IMR-90 (cell line): ENCODE data around the gene HIVEP3. TPM values are rescaled to one million over a fixed set of nuclear protein-coding genes. Genes with fewer than 3 reads are reported as not detected.

Experiments
- ATAC-seq: fragments of 200-7000 bp; cut with Tn5 transposase; 2 replicates; pipeline ENCODE4 v1.9.1; 2020; ENCODE audit warnings: low read depth, mild to moderate bottlenecking, moderate library complexity
- BruUV-seq: library from RNA; stranded (reverse); fragments of 400-500 nt; replicated peaks from 2 replicates; lab custom pipeline; 2021; lab: Mats Ljungman, UMichigan
- CTCF ChIA-PET: fragments of 300-600 bp; formaldehyde crosslinking; extraction: SDS; loops from one replicate; lab custom pipeline; 2021; ENCODE audit warnings: antibody characterized with exemption; lab: Yijun Ruan, JAX
- POLR2A ChIA-PET: fragments of 300-600 bp; sonication (Branson Sonifier 250); formaldehyde crosslinking; loops from one replicate; lab custom pipeline; 2022; ENCODE audit warnings: antibody characterized with exemption; ENCODE audit not compliant: unreplicated experiment; lab: Charles Lee
- DNase-seq: peaks from one replicate; pipeline ENCODE4 v3.0.0; 2013
- H2AFZ ChIP-seq: replicated peaks from 2 replicates; pipeline ENCODE3; 2013; ENCODE audit warnings: low read length, mild to moderate bottlenecking; ENCODE audit not compliant: poor library complexity
- H2AK5ac ChIP-seq: 2 replicates; pipeline ENCODE4 v1.6.1; 2013; ENCODE audit warnings: low read depth, low read length, inconsistent platforms
- H2AK9ac ChIP-seq: replicated peaks from 2 replicates; pipeline ENCODE3; 2013; ENCODE audit warnings: mild to moderate bottlenecking, low read depth, low read length, moderate library complexity; ENCODE audit not compliant: poor library complexity
- H2BK120ac ChIP-seq: 2 replicates; pipeline ENCODE4 v1.6.1; 2013; ENCODE audit warnings: low read depth, low read length, inconsistent platforms
- H2BK15ac ChIP-seq: 3 replicates; pipeline ENCODE4 v1.6.1; 2013; ENCODE audit warnings: low read depth, low read length, inconsistent platforms
- H2BK20ac ChIP-seq: 2 replicates; pipeline ENCODE4 v1.6.1; 2013; ENCODE audit warnings: low read depth, mild to moderate bottlenecking, inconsistent platforms, low read length, moderate library complexity
- H2BK5ac ChIP-seq: 2 replicates; pipeline ENCODE4 v1.6.1; 2013; ENCODE audit warnings: mild to moderate bottlenecking, low read depth, low read length, inconsistent platforms; ENCODE audit not compliant: poor library complexity, severe bottlenecking
- H3K14ac ChIP-seq: replicated peaks from 2 replicates; pipeline ENCODE4 v1.6.1; 2013; ENCODE audit warnings: low read depth, low read length, inconsistent platforms
- H3K18ac ChIP-seq: 2 replicates; pipeline ENCODE4 v1.6.1; 2013; ENCODE audit warnings: low read depth, low read length, control low read depth
- H3K23ac ChIP-seq: 2 replicates; pipeline ENCODE4 v1.6.1; 2013; ENCODE audit warnings: low read depth, low read length, inconsistent platforms
- H3K27ac ChIP-seq: 2 replicates; pipeline ENCODE4 v1.5.1; 2013; ENCODE audit warnings: mild to moderate bottlenecking, control low read depth, low read length; ENCODE audit not compliant: insufficient read depth
- H3K27me3 ChIP-seq: 2 replicates; pipeline ENCODE4 v1.6.1; 2013; ENCODE audit warnings: low read length; ENCODE audit not compliant: control insufficient read depth, insufficient read depth
- H3K36me3 ChIP-seq: 2 replicates; pipeline ENCODE4 v1.6.1; 2013; ENCODE audit warnings: low read length, mixed read lengths; ENCODE audit not compliant: control insufficient read depth, insufficient read depth
- H3K4ac ChIP-seq: 2 replicates; pipeline ENCODE4 v1.6.1; 2013; ENCODE audit warnings: low read depth, low read length, inconsistent platforms
- H3K4me1 ChIP-seq: 2 replicates; pipeline ENCODE4 v1.6.1; 2013; ENCODE audit warnings: low read length, mixed read lengths; ENCODE audit not compliant: control insufficient read depth, insufficient read depth
- H3K4me2 ChIP-seq: 2 replicates; pipeline ENCODE4 v1.6.1; 2013; ENCODE audit warnings: low read depth, mild to moderate bottlenecking, control low read depth, low read length, moderate library complexity
- H3K4me3 ChIP-seq: 2 replicates; pipeline ENCODE4 v1.5.1; 2013; ENCODE audit warnings: low read depth, mild to moderate bottlenecking, control low read depth, low read length, moderate library complexity; ENCODE audit not compliant: insufficient read depth
- H3K56ac ChIP-seq: 2 replicates; pipeline ENCODE4 v1.6.1; 2013; ENCODE audit warnings: low read length, inconsistent platforms; ENCODE audit not compliant: insufficient read depth; ENCODE audit errors: extremely low read depth
- H3K79me1 ChIP-seq, 2 experiments: 2 replicates each; pipeline ENCODE4 v1.6.1; 2013; ENCODE audit warnings: low read length in 2 of 2, inconsistent platforms in 1 of 2, low read depth in 1 of 2
- H3K9ac ChIP-seq: 2 replicates; pipeline ENCODE4 v1.6.1; 2013; ENCODE audit warnings: low read depth, low read length, control low read depth
- H3K9me1 ChIP-seq: 2 replicates; pipeline ENCODE4 v1.6.1; 2013; ENCODE audit warnings: low read length, inconsistent platforms; ENCODE audit not compliant: insufficient read depth
- H3K9me3 ChIP-seq: 2 replicates; pipeline ENCODE4 v1.6.1; 2013; ENCODE audit warnings: low read length; ENCODE audit not compliant: control insufficient read depth, insufficient read depth
- H4K20me1 ChIP-seq: 2 replicates; pipeline ENCODE4 v1.6.1; 2013; ENCODE audit warnings: low read length, inconsistent platforms; ENCODE audit not compliant: insufficient read depth
- H4K5ac ChIP-seq: 2 replicates; pipeline ENCODE4 v1.6.1; 2013; ENCODE audit warnings: mild to moderate bottlenecking, low read depth, low read length, control low read depth
- H4K8ac ChIP-seq, 2 experiments: 2 replicates each; pipeline ENCODE4 v1.6.1; 2013; ENCODE audit warnings: low read depth in 2 of 2, low read length in 2 of 2, control low read depth in 1 of 2, inconsistent platforms in 1 of 2
- H4K91ac ChIP-seq: 2 replicates; pipeline ENCODE4 v1.6.1; 2013; ENCODE audit warnings: low read depth, low read length, inconsistent platforms; ENCODE audit not compliant: insufficient read depth
- SMC3 ChIP-seq: fragments of 150-350 bp; IDR thresholded peaks from 2 replicates; pipeline ENCODE4 v1.6.1; 2016; ENCODE audit warnings: low read depth, mild to moderate bottlenecking, antibody characterized with exemption, low read length, moderate library complexity
- WGBS, 2 experiments: methylation state at CpG; one replicate each; pipeline versions ENCODE4 v1.1.5 to v1.1.7; 2013; ENCODE audit warnings: missing lambda C conversion rate in 2 of 2; ENCODE audit not compliant: insufficient read length in 1 of 2; ENCODE audit errors: extremely low coverage in 2 of 2; 5-methylcytosine and 5-hydroxymethylcytosine counted together
- dilution Hi-C: fragments of 300-500 bp; cut with HindIII; formaldehyde crosslinking; loops from one replicate; pipeline ENCODE4 v1.14.3; 2018; ENCODE audit warnings: low sequenced_read_pairs; ENCODE audit not compliant: unreplicated experiment
- in situ Hi-C: fragments of 300-500 bp; cut with MboI; formaldehyde crosslinking; loops from 3 replicates; pipeline ENCODE4 v1.14.3; 2019; ENCODE audit warnings: low sequenced_read_pairs, inconsistent platforms, mixed read lengths
- intact Hi-C: fragments of 100-400 bp; cut with micrococcal nuclease; formaldehyde crosslinking; loops from 2 replicates; pipeline ENCODE4 v1.10.0; 2022
- polyA plus RNA-seq, 3 experiments: library from polyadenylated mRNA; depleted of rRNA; stranded (reverse); fragments of >200 nt; gene quantifications; 2 replicates each; pipeline ENCODE4 v1.2.3, GENCODE V29; 2012; ENCODE audit warnings: low replicate concordance in 1 of 3
- total RNA-seq: library from RNA; depleted of rRNA; stranded (reverse); fragments of >200 nt; gene quantifications from 2 replicates; pipeline ENCODE4 v1.2.3, GENCODE V29; 2012
- TF ChIP-seq, protein P1 (sequence below): fragments of 150-350 bp; IDR thresholded peaks from 2 replicates; pipeline ENCODE4 v1.6.1; 2016; ENCODE audit warnings: low read depth, mild to moderate bottlenecking, low read length, moderate library complexity, borderline replicate concordance
- TF ChIP-seq, protein P2 (sequence below): fragments of 150-350 bp; IDR thresholded peaks from 2 replicates; pipeline ENCODE4 v1.6.1; 2017; ENCODE audit warnings: mild to moderate bottlenecking, antibody characterized with exemption, low read length, low read depth

Gene HIVEP3
- total and polyA plus RNA-seq, 2 of the 4 experiments (the other 2 are of a cell fraction): 1.4 to 4.0 TPM

DNA sequence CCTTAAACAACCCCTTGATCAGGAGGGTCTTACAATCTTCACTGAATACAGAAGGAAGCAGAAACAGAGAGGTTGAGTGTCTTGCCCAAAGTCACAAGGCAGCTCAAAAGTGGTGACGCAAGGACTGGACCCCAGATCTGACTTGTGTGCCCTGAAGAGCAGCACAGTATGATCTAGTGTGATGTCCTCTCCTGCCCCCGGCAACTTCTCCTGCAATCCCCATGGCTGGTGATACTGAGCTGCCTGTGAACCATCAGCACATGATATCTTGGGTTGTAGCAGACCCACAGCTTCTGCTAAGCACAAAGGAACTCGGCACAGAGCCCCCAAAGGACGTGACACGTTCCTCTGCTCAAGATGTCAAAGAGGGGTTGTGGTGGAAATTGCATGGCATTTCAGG is 383.0 kb downstream of the HIVEP3 start:
- H2AK5ac ChIP-seq: no peak overlapping the region
- H4K91ac ChIP-seq: no peak overlapping the region
- no peak overlapping the region for H4K8ac ChIP-seq
- no peak overlapping the region for H2BK20ac ChIP-seq
- H3K4me1 ChIP-seq: peaks cover 8% of the 10 kb centered on the region
- WGBS, 2 experiments: 93% methylated on average over 4 of the region's 5 CpGs; no CpG with 5 or more reads in 1 of the 2 experiments
- intact Hi-C loops: no loop called here
- peaks cover 2% of the 10 kb centered on the region; the same call in 1 of the 2 replicates for H4K20me1 ChIP-seq
- TF ChIP-seq, protein P1, sequence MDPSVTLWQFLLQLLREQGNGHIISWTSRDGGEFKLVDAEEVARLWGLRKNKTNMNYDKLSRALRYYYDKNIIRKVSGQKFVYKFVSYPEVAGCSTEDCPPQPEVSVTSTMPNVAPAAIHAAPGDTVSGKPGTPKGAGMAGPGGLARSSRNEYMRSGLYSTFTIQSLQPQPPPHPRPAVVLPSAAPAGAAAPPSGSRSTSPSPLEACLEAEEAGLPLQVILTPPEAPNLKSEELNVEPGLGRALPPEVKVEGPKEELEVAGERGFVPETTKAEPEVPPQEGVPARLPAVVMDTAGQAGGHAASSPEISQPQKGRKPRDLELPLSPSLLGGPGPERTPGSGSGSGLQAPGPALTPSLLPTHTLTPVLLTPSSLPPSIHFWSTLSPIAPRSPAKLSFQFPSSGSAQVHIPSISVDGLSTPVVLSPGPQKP: no peak
- no peak for TF ChIP-seq SMC3
- TF ChIP-seq, protein P2, sequence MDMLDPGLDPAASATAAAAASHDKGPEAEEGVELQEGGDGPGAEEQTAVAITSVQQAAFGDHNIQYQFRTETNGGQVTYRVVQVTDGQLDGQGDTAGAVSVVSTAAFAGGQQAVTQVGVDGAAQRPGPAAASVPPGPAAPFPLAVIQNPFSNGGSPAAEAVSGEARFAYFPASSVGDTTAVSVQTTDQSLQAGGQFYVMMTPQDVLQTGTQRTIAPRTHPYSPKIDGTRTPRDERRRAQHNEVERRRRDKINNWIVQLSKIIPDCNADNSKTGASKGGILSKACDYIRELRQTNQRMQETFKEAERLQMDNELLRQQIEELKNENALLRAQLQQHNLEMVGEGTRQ: no peak
- no peak overlapping the region for H3K18ac ChIP-seq
- no peak overlapping the region for H3K4me3 ChIP-seq
- H3K36me3 ChIP-seq: no peaks in the 10 kb centered on the region
- no peaks in the 10 kb centered on the region for H3K79me1 ChIP-seq
- H3K56ac ChIP-seq: no peak overlapping the region
- dilution Hi-C loops: no loop called here
- no peak overlapping the region for H2BK120ac ChIP-seq
- no TSS peak for BruUV-seq
- in situ Hi-C loops: no loop called here
- H2AFZ ChIP-seq: no peak overlapping the region
- ATAC-seq (no peak), DNase-seq (no peak)
- no peak overlapping the region for H3K9ac ChIP-seq
- no peaks in the 10 kb centered on the region for H3K9me3 ChIP-seq
- no peak overlapping the region for H4K5ac ChIP-seq
- no peak overlapping the region for H3K4me2 ChIP-seq
- H3K27me3 ChIP-seq: no peaks in the 10 kb centered on the region; the same call in 1 of the 2 replicates
- ChIA-PET CTCF (interaction anchor here (0.6 kb wide), 1 partner anchor 876 kb away, joined by 4 read pairs; no protein-coding TSS in a partner anchor), POLR2A (no interaction called here)
- H2BK15ac ChIP-seq: no peak overlapping the region
- H3K27ac ChIP-seq: no peak overlapping the region
- H3K9me1 ChIP-seq: peaks cover 9% of the 10 kb centered on the region; the same call in 1 of the 2 replicates
- H3K14ac ChIP-seq: no peak overlapping the region
- no peak overlapping the region for H2BK5ac ChIP-seq
- H3K23ac ChIP-seq: no peak overlapping the region
- H3K4ac ChIP-seq: no peak overlapping the region
- no peak overlapping the region for H2AK9ac ChIP-seq
